Fibroblast of lung (primary cell): ENCODE data around the gene TWF2. TPM values are rescaled to one million over a fixed set of nuclear protein-coding genes. Genes with fewer than 3 reads are reported as not detected.

Source experiments
- DNase-seq, 2 donors: peaks; one replicate each; pipeline versions ENCODE4 v3.0.0 to v3.0.0-alpha.2; 2010; ENCODE audit warnings: low read depth in 2 of 2
- H2AFZ ChIP-seq: 2 replicates; pipeline ENCODE4 v1.5.1; 2012; ENCODE audit warnings: low read length, control low read depth, inconsistent platforms
- H3K27ac ChIP-seq: 2 replicates; pipeline ENCODE4 v1.5.1; 2011; ENCODE audit warnings: low read length, control low read depth; ENCODE audit not compliant: insufficient read depth
- H3K27me3 ChIP-seq: 2 replicates; pipeline ENCODE4 v1.5.1; 2011; ENCODE audit warnings: mild to moderate bottlenecking, low read length; ENCODE audit not compliant: control insufficient read depth, insufficient read depth
- H3K36me3 ChIP-seq: 2 replicates; pipeline ENCODE4 v1.5.1; 2011; ENCODE audit warnings: low read length; ENCODE audit not compliant: control insufficient read depth, insufficient read depth
- H3K4me1 ChIP-seq: 2 replicates; pipeline ENCODE4 v1.5.1; 2011; ENCODE audit warnings: low read length; ENCODE audit not compliant: control insufficient read depth, insufficient read depth; ENCODE audit errors: extremely low read depth
- H3K4me2 ChIP-seq: 2 replicates; pipeline ENCODE4 v1.5.1; 2011; ENCODE audit warnings: low read length, control low read depth; ENCODE audit not compliant: insufficient read depth; ENCODE audit errors: extremely low read depth
- H3K4me3 ChIP-seq, 4 experiments: fragments of 200-600 bp in 1 of 4; sonication (generic) in 1 of 4; replicated peaks in 1 of 4; 2 replicates each; pipeline ENCODE4 v1.5.1; 2011 to 2016; ENCODE audit warnings: low read length in 4 of 4, low read depth in 3 of 4, mild to moderate bottlenecking in 3 of 4, control low read depth in 2 of 4, inconsistent platforms in 1 of 4, mixed read lengths in 1 of 4; ENCODE audit not compliant: insufficient read depth in 1 of 4; ENCODE audit errors: control extremely low read depth in 1 of 4
- H3K79me2 ChIP-seq: 2 replicates; pipeline ENCODE4 v1.5.1; 2012; ENCODE audit warnings: mild to moderate bottlenecking, low read length, inconsistent platforms; ENCODE audit not compliant: control insufficient read depth, insufficient read depth
- H3K9ac ChIP-seq: 2 replicates; pipeline ENCODE4 v1.5.1; 2011; ENCODE audit warnings: mild to moderate bottlenecking, low read length, control low read depth; ENCODE audit not compliant: insufficient read depth
- H3K9me3 ChIP-seq: 2 replicates; pipeline ENCODE4 v1.5.1; 2012; ENCODE audit warnings: low read depth, low read length; ENCODE audit not compliant: control insufficient read depth, insufficient read depth
- H4K20me1 ChIP-seq: 2 replicates; pipeline ENCODE4 v1.5.1; 2011; ENCODE audit warnings: low read length; ENCODE audit not compliant: control insufficient read depth, insufficient read depth; ENCODE audit errors: extremely low read depth
- CTCF ChIP-seq, 2 donors: IDR thresholded peaks in 1 of 2; conservative IDR thresholded peaks in 1 of 2; 1 replicate in 1 of 2; 2 replicates in 1 of 2; pipeline ENCODE4 v1.5.1; 2011 to 2012; ENCODE audit warnings: low read length in 2 of 2, control low read depth in 1 of 2, inconsistent platforms in 1 of 2, low read depth in 1 of 2, mild to moderate bottlenecking in 1 of 2
- EZH2 ChIP-seq: IDR thresholded peaks from 2 replicates; pipeline ENCODE4 v1.5.1; 2012; ENCODE audit warnings: low read length, control low read depth, mild to moderate bottlenecking; ENCODE audit errors: missing control alignments
- polyA plus RNA-seq, 2 donors: library from polyadenylated mRNA; depleted of rRNA in 1 of 2; stranded (reverse) in 1 of 2; unstranded in 1 of 2; fragments of >200 nt; gene quantifications; 2 replicates each; pipeline ENCODE4 v1.2.1, GENCODE V29; 2011 to 2012; ENCODE audit warnings: missing spikeins in 1 of 2
- total RNA-seq: library from RNA; depleted of rRNA; stranded (reverse); fragments of >200 nt; gene quantifications from 2 replicates; pipeline ENCODE4 v1.2.1, GENCODE V29; 2014

TWF2 gene
- total and polyA plus RNA-seq, 2 donors (not counting 1 experiment from before 2014, with no cell fraction given): 67.2 to 69.9 TPM

- H3K9me3 ChIP-seq: no peaks in the 10 kb centered on the region
- H3K27me3 ChIP-seq: no peaks in the 10 kb centered on the region
- DNase-seq: peak; percentile 63 to 92
- no peaks in the 10 kb centered on the region for H3K79me2 ChIP-seq
- H3K4me1 ChIP-seq: peaks cover 21% of the 10 kb centered on the region
- no peak for TF ChIP-seq CTCF (conservative IDR thresholded peaks at IDR 0.05 in 1 of 2, IDR thresholded peaks at IDR 0.05 in 1 of 2; ENCODE audit: low read depth in 1 of 2, low read length in 2 of 2)
- TF ChIP-seq EZH2: no peak
- no peaks in the 10 kb centered on the region for H4K20me1 ChIP-seq
- no peak overlapping the region for H3K9ac ChIP-seq
- H3K27ac ChIP-seq: no peak overlapping the region
- no peak overlapping the region for H3K4me2 ChIP-seq
- H3K4me3 ChIP-seq: no peak overlapping the region
- H3K36me3 ChIP-seq: no peaks in the 10 kb centered on the region
- H2AFZ ChIP-seq: no peak overlapping the region
Measured at GRCh38 chr3:52190294-52191074, 48.5 kb downstream of the TWF2 start.

DNA sequence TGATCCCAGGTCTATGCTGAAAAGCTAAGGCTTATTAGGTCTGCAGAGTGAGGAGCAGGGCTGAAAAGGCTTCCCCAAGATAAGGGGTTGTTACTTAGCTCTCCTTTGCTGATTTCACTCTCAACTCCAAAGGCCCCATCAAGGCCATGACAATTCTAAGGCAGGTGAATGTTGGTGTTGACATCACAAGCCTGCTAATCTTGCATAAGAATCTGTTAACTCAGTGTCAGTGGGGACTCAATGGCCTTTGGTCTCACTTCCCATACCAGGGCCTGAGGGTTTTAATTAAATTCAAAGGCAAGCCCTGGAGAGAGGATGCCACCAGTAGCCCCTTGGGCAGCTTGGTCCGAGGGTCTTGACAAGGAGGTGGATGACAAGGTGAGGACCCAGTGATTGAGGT, 50.4 kb downstream of the TWF2 start:
- Histone ChIP-seq H3K79me2 (no peaks in the 10 kb centered on the region), H3K4me1 (peaks cover 21% of the 10 kb centered on the region), H3K4me2 (no peak overlapping the region), H4K20me1 (no peaks in the 10 kb centered on the region), H3K9ac (no peak overlapping the region), H3K27ac (no peak overlapping the region), H3K9me3 (no peaks in the 10 kb centered on the region), H3K27me3 (no peaks in the 10 kb centered on the region), H2AFZ (no peak overlapping the region), H3K4me3 (no peak overlapping the region), H3K36me3 (no peaks in the 10 kb centered on the region)
- TF ChIP-seq CTCF (conservative IDR thresholded peaks at IDR 0.05 in 1 of 2, IDR thresholded peaks at IDR 0.05 in 1 of 2; ENCODE audit: low read depth in 1 of 2, low read length in 2 of 2) (no peak), EZH2 (no peak)
- no peak for DNase-seq

DNA sequence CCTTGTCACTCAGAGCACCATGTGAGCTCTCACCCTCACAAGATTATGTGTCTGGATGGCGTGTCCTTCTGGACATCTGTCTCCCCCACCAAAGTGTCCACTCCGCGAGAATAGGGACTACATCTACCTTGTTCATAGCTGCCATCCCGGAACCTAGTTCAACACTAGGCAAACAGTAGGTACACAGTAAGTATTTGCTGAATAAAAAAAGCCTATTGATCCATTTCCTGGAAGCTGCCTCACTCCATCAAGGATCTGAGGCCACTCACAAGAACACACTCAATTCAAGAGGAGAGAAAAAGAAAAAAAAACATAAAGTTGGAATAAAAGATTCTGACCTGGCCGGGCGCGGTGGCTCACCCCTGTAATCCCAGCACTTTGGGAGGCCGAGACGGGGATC, 52.2 kb downstream of the TWF2 start:
- no peak overlapping the region for H3K27ac ChIP-seq
- no peak overlapping the region for H3K4me2 ChIP-seq
- no peaks in the 10 kb centered on the region for H3K27me3 ChIP-seq
- no peaks in the 10 kb centered on the region for H4K20me1 ChIP-seq
- no peaks in the 10 kb centered on the region for H3K79me2 ChIP-seq
- H3K9ac ChIP-seq: no peak overlapping the region
- H3K36me3 ChIP-seq: no peaks in the 10 kb centered on the region
- H3K9me3 ChIP-seq: no peaks in the 10 kb centered on the region
- no peak overlapping the region for H3K4me3 ChIP-seq
- DNase-seq: no peak
- H3K4me1 ChIP-seq: peaks cover 14% of the 10 kb centered on the region
- no peak overlapping the region for H2AFZ ChIP-seq
- TF ChIP-seq CTCF (conservative IDR thresholded peaks at IDR 0.05 in 1 of 2, IDR thresholded peaks at IDR 0.05 in 1 of 2; ENCODE audit: low read depth in 1 of 2, low read length in 2 of 2) (no peak), EZH2 (no peak)
